ENCODE measurements around the gene ATP1B1.

ATP1B1 gene

DNA sequence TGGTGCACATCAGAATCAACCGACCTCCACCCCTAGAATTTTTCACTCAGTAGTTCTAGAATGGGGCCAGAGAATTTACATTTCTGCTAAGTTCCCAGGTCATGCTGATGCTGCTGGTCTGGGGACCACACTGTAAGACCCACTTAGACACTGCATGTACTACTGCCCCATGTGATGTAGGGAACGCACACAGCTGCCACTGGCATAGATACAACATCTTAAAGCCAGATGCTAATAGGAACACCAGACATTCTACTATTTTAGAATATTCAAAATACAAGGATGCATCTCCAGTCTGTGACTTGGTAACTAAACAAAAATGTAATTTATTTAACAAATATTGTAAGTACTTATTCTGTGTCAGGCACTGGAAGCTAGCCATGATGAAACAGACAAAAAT lies 14.1 kb upstream of the ATP1B1 start:
- in situ Hi-C loops (cut with HindIII; ENCODE audit: low sequenced_read_pairs), result no loop called here

GRCh38 chr1:169094897-169095569 lies 11.5 kb upstream of the ATP1B1 start:
- in situ Hi-C loops (cut with HindIII; ENCODE audit: low sequenced_read_pairs), result no loop called here

DNA sequence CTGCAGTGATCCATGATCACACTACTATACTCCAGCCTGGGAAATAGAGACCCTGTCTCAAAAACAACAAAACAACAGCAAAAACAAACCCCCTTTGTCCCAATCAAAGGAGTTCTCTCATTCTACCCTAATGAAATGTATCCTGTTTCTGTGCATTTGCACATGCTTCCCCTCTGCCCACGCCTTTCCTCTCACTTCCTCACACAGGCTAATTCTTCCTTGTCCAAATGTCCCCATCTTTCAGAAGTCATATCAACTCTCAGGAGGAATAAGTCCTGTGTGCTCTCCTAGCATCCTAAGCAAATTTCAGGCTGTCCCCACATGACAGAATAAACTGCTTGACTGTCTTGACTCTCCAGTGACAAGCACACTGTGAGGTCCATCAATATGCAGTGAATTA lies 8.1 kb upstream of the ATP1B1 start:
- in situ Hi-C loops (cut with HindIII; ENCODE audit: low sequenced_read_pairs), result no loop called here

DNA sequence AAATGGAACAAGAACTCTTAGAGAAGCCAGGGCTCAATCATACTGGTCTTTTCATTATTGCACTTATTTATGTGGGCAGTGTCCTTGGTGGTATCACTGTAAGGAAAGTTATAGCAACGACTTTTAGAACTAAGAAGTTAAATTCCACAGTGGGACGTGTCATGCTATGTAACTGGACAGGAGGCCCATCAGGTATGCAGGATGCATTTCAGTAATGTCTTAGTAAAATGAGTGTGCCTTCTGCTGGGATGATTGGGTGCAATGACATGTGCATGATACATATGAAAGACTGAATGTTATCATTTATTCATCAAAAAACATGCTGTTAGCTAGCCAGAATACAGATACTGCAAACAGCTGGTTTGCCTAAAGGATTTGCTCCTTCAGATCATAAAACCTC lies 6.9 kb upstream of the ATP1B1 start:
- in situ Hi-C loops (cut with HindIII; ENCODE audit: low sequenced_read_pairs), result no loop called here

- in situ Hi-C loops (cut with HindIII; ENCODE audit: low sequenced_read_pairs), result loop anchor here (25.0 kb wide), 1 partner anchor 88 kb away; no protein-coding TSS in a partner anchor
Measured at GRCh38 chr1:169100208-169100607, 6.3 kb upstream of the ATP1B1 start.

- in situ Hi-C loops (cut with HindIII; ENCODE audit: low sequenced_read_pairs), result loop anchor here (25.0 kb wide), 1 partner anchor 88 kb away; no protein-coding TSS in a partner anchor
Measured at GRCh38 chr1:169100651-169101088, 5.8 kb upstream of the ATP1B1 start.

GRCh38 chr1:169102567-169102966 lies 3.9 kb upstream of the ATP1B1 start:
- in situ Hi-C loops (cut with HindIII; ENCODE audit: low sequenced_read_pairs), result loop anchor here (25.0 kb wide), 1 partner anchor 90 kb away; no protein-coding TSS in a partner anchor

- in situ Hi-C loops (cut with HindIII; ENCODE audit: low sequenced_read_pairs), result loop anchor here (25.0 kb wide), 1 partner anchor 91 kb away; no protein-coding TSS in a partner anchor
Measured at GRCh38 chr1:169103002-169103401, 3.5 kb upstream of the ATP1B1 start.

DNA sequence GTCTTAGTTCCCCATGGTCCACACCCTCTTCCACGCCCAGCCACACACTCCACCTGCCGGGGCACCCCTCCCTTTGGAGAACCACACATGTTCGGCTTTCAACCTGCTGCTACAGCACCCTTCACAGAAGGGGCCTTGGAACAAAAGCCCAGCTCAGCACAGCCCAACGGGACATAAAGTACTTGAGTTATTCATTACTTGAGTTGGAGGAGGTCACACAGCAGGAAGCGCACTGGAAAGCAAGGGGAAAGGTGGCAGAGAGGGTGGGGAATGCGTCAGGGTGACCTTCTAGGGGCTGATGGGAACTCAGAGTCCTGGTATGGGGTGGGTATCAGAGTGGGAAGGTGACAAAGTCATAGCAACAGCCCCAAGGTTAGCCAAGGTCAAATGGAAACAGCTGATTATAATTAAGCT lies 3.0 kb upstream of the ATP1B1 start:
- in situ Hi-C loops (cut with HindIII; ENCODE audit: low sequenced_read_pairs), result loop anchor here (25.0 kb wide), 1 partner anchor 91 kb away; no protein-coding TSS in a partner anchor

DNA sequence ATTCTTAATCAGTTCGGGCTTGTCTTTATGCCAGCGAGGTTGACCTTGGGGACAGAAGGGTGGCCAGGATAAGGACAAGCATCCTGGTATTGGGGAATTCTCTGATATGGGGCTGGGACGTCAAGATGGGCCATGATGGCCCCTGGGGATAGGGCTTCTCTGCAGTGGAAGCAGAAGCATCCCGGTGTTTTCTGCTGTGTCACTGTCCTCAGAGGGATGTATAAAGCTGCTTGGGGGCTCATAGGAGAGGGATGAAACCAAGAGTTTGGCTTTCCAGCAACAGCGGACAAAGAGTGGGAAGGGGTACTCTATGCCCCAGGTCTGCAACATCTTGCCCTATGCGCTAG lies 1.4 kb upstream of the ATP1B1 start:
- in situ Hi-C loops (cut with HindIII; ENCODE audit: low sequenced_read_pairs), result loop anchor here (25.0 kb wide), 1 partner anchor 93 kb away; no protein-coding TSS in a partner anchor

GRCh38 chr1:169105434-169106094 lies 926 bp upstream of the ATP1B1 start:
- in situ Hi-C loops (cut with HindIII; ENCODE audit: low sequenced_read_pairs), result loop anchor here (25.0 kb wide), 1 partner anchor 93 kb away; no protein-coding TSS in a partner anchor

- in situ Hi-C loops (cut with HindIII; ENCODE audit: low sequenced_read_pairs), result loop anchor here (25.0 kb wide), 1 partner anchor 95 kb away; no protein-coding TSS in a partner anchor
Measured at GRCh38 chr1:169106921-169107602, 572 bp downstream of the ATP1B1 start.

- in situ Hi-C loops (cut with HindIII; ENCODE audit: low sequenced_read_pairs), result loop anchor here (25.0 kb wide), 1 partner anchor 95 kb away; no protein-coding TSS in a partner anchor
Measured at GRCh38 chr1:169107603-169108208, 1.2 kb downstream of the ATP1B1 start.

GRCh38 chr1:169108223-169108622 lies 1.7 kb downstream of the ATP1B1 start:
- in situ Hi-C loops (cut with HindIII; ENCODE audit: low sequenced_read_pairs), result loop anchor here (25.0 kb wide), 1 partner anchor 96 kb away; no protein-coding TSS in a partner anchor

GRCh38 chr1:169108863-169109560 lies 2.5 kb downstream of the ATP1B1 start:
- in situ Hi-C loops (cut with HindIII; ENCODE audit: low sequenced_read_pairs), result loop anchor here (25.0 kb wide), 1 partner anchor 97 kb away; no protein-coding TSS in a partner anchor

- in situ Hi-C loops (cut with HindIII; ENCODE audit: low sequenced_read_pairs), result loop anchor here (25.0 kb wide), 1 partner anchor 97 kb away; no protein-coding TSS in a partner anchor
Measured at GRCh38 chr1:169109561-169110134, 3.2 kb downstream of the ATP1B1 start.

DNA sequence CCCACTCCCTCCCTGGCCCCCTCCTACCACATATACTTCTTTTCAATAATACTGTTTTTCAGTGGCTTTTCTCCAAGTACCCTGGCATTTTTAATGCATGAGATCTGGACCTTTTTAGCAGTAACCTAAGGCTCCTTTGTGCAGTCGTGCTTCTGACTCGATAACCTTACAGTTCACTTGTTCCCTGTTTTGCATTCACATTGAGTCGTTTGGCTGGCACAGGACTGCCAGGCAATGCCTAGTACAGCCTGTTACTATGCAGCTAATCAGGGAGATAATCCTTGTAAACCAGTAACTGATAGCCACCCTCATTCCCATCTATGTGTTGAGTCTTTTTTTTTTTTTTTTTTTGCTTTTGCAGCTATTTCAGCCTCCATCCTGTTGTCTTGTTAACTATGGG lies 3.7 kb downstream of the ATP1B1 start:
- in situ Hi-C loops (cut with HindIII; ENCODE audit: low sequenced_read_pairs), result loop anchor here (25.0 kb wide), 1 partner anchor 98 kb away; no protein-coding TSS in a partner anchor

- in situ Hi-C loops (cut with HindIII; ENCODE audit: low sequenced_read_pairs), result loop anchor here (25.0 kb wide), 1 partner anchor 99 kb away; no protein-coding TSS in a partner anchor
Measured at GRCh38 chr1:169110689-169111447, 4.4 kb downstream of the ATP1B1 start.

DNA sequence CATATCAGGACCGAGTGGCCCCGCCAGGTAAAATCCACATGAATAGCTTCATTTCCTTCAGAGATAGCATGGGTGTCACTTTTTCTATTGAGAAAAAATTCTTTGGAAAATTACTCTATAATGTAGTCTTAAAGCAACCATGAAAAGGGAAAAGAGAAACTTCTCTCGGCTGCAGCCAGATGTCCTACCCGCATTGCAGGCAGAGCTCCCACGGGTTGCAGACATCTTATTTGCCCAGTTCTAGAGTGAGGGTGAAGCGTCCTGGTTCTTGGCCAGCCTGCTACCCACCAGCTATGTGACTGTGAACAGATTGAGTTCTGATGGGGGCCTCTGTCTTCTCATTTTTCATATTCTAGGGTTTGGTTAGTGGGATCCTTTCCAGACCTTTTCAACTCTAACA lies 5.0 kb downstream of the ATP1B1 start:
- in situ Hi-C loops (cut with HindIII; ENCODE audit: low sequenced_read_pairs), result loop anchor here (25.0 kb wide), 1 partner anchor 99 kb away; no protein-coding TSS in a partner anchor
